H9 (cell line): ENCODE measurements around the gene SPRR5. TPM values are rescaled to one million over a fixed set of nuclear protein-coding genes. Genes with fewer than 3 reads are reported as not detected.

Experiments
- DNase-seq: peaks from one replicate; pipeline ENCODE4 v3.0.0-alpha.2; 2017
- H2AFZ ChIP-seq: one replicate; pipeline ENCODE4 v1.6.1; 2013; ENCODE audit warnings: mild to moderate bottlenecking, low read length, control low read depth, moderate library complexity
- H2AK5ac ChIP-seq: 2 replicates; pipeline ENCODE4 v1.6.1; 2013; ENCODE audit warnings: low read length, control low read depth, mixed read lengths; ENCODE audit not compliant: insufficient read length
- H2BK120ac ChIP-seq: one replicate; pipeline ENCODE4 v1.6.1; 2013; ENCODE audit warnings: low read depth, mild to moderate bottlenecking, low read length, control low read depth, inconsistent platforms; ENCODE audit not compliant: poor library complexity, severe bottlenecking
- H2BK12ac ChIP-seq: 2 replicates; pipeline ENCODE4 v1.6.1; 2013; ENCODE audit warnings: low read length, control low read depth, mixed read lengths, low read depth; ENCODE audit not compliant: insufficient read length
- H2BK15ac ChIP-seq: 2 replicates; pipeline ENCODE4 v1.6.1; 2013; ENCODE audit warnings: low read depth, low read length, control low read depth
- H2BK20ac ChIP-seq: one replicate; pipeline ENCODE4 v1.6.1; 2013; ENCODE audit warnings: low read depth, mild to moderate bottlenecking, low read length, control low read depth, inconsistent platforms; ENCODE audit not compliant: poor library complexity, severe bottlenecking
- H2BK5ac ChIP-seq: 2 replicates; pipeline ENCODE4 v1.6.1; 2013; ENCODE audit warnings: low read length, control low read depth, mixed read lengths; ENCODE audit not compliant: insufficient read length
- H3K14ac ChIP-seq: 2 replicates; pipeline ENCODE4 v1.6.1; 2013; ENCODE audit warnings: low read length, control low read depth; ENCODE audit not compliant: insufficient read depth
- H3K18ac ChIP-seq: 2 replicates; pipeline ENCODE4 v1.6.1; 2013; ENCODE audit warnings: low read depth, mild to moderate bottlenecking, mixed read lengths, low read length, control low read depth; ENCODE audit not compliant: insufficient read length
- H3K23ac ChIP-seq: 2 replicates; pipeline ENCODE4 v1.6.1; 2013; ENCODE audit warnings: low read length, control low read depth, mixed read lengths, low read depth; ENCODE audit not compliant: insufficient read length
- H3K23me2 ChIP-seq: 2 replicates; pipeline ENCODE4 v1.6.1; 2013; ENCODE audit warnings: low read depth, mild to moderate bottlenecking, mixed read lengths, low read length, control low read depth; ENCODE audit not compliant: insufficient read length, poor library complexity, severe bottlenecking
- H3K27ac ChIP-seq: 2 replicates; pipeline ENCODE4 v1.5.1; 2013; ENCODE audit warnings: low read length, control low read depth, mixed read lengths, low read depth; ENCODE audit not compliant: insufficient read length
- H3K27me3 ChIP-seq: 2 replicates; pipeline ENCODE4 v1.6.1; 2013; ENCODE audit warnings: low read length, control low read depth, inconsistent platforms; ENCODE audit not compliant: insufficient read depth
- H3K4ac ChIP-seq: 2 replicates; pipeline ENCODE4 v1.6.1; 2013; ENCODE audit warnings: low read depth, mild to moderate bottlenecking, control low read depth, inconsistent platforms, low read length, moderate library complexity
- H3K4me1 ChIP-seq: 2 replicates; pipeline ENCODE4 v1.6.1; 2013; ENCODE audit warnings: low read length, control low read depth, inconsistent platforms; ENCODE audit not compliant: insufficient read depth
- H3K4me2 ChIP-seq: 2 replicates; pipeline ENCODE4 v1.6.1; 2013; ENCODE audit warnings: low read length, control low read depth, mixed read lengths; ENCODE audit not compliant: insufficient read length, insufficient read depth
- H3K56ac ChIP-seq: 2 replicates; pipeline ENCODE4 v1.6.1; 2013; ENCODE audit warnings: low read depth, mild to moderate bottlenecking, mixed read lengths, low read length, control low read depth; ENCODE audit not compliant: insufficient read length
- H3K79me1 ChIP-seq: 2 replicates; pipeline ENCODE4 v1.6.1; 2013; ENCODE audit warnings: low read depth, mild to moderate bottlenecking, moderate library complexity, low read length, control low read depth, inconsistent platforms; ENCODE audit not compliant: insufficient read depth, poor library complexity, severe bottlenecking
- H3K79me2 ChIP-seq: 2 replicates; pipeline ENCODE4 v1.6.1; 2013; ENCODE audit warnings: low read length, control low read depth, inconsistent platforms; ENCODE audit not compliant: insufficient read depth
- H3K9ac ChIP-seq: 2 replicates; pipeline ENCODE4 v1.6.1; 2013; ENCODE audit warnings: low read length, control low read depth, mixed read lengths; ENCODE audit not compliant: insufficient read length; ENCODE audit errors: extremely low read depth
- H3K9me3 ChIP-seq: one replicate; pipeline ENCODE4 v1.6.1; 2013; ENCODE audit warnings: low read depth, low read length, inconsistent platforms; ENCODE audit not compliant: control insufficient read depth
- H3T11ph ChIP-seq: one replicate; pipeline ENCODE4 v1.6.1; 2013; ENCODE audit warnings: mild to moderate bottlenecking, low read length, control low read depth, inconsistent platforms
- H4K20me1 ChIP-seq: one replicate; pipeline ENCODE4 v1.6.1; 2013; ENCODE audit not compliant: control insufficient read depth, insufficient read length, insufficient read depth
- H4K5ac ChIP-seq: 2 replicates; pipeline ENCODE4 v1.6.1; 2013; ENCODE audit warnings: low read depth, mild to moderate bottlenecking, mixed read lengths, low read length, control low read depth; ENCODE audit not compliant: insufficient read length
- H4K8ac ChIP-seq: replicated peaks from 2 replicates; pipeline ENCODE4 v1.6.1; 2013; ENCODE audit warnings: low read length, control low read depth, mixed read lengths, low read depth; ENCODE audit not compliant: insufficient read length
- H4K91ac ChIP-seq: 2 replicates; pipeline ENCODE4 v1.6.1; 2013; ENCODE audit warnings: low read depth, mild to moderate bottlenecking, moderate library complexity, mixed read lengths, low read length, control low read depth; ENCODE audit not compliant: insufficient read length
- H3K27ac Mint-ChIP-seq, 3 experiments: 2 replicates in 2 of 3; 3 replicates in 1 of 3; pipeline ENCODE4 v1.8.0; 2020 to 2021; ENCODE audit warnings: mixed read lengths in 3 of 3, mild to moderate bottlenecking in 1 of 3, moderate library complexity in 1 of 3
- H3K27me3 Mint-ChIP-seq: 2 replicates; pipeline ENCODE4 v1.8.0; 2021; ENCODE audit warnings: low read depth, mild to moderate bottlenecking, moderate library complexity, mixed read lengths
- H3K36me3 Mint-ChIP-seq, 3 experiments: 2 replicates in 2 of 3; 3 replicates in 1 of 3; pipeline ENCODE4 v1.8.0; 2020 to 2021; ENCODE audit warnings: low read depth in 3 of 3, mixed read lengths in 3 of 3; ENCODE audit not compliant: insufficient read depth in 1 of 3
- H3K4me1 Mint-ChIP-seq, 2 experiments: 2 replicates each; pipeline ENCODE4 v1.8.0; 2020; ENCODE audit warnings: mixed read lengths in 2 of 2
- H3K4me3 Mint-ChIP-seq, 2 experiments: 2 replicates in 1 of 2; 3 replicates in 1 of 2; pipeline ENCODE4 v1.8.0; 2020 to 2021; ENCODE audit warnings: mild to moderate bottlenecking in 2 of 2, mixed read lengths in 2 of 2, moderate library complexity in 1 of 2
- H3K9me3 Mint-ChIP-seq, 2 experiments: 2 replicates in 1 of 2; 3 replicates in 1 of 2; pipeline ENCODE4 v1.8.0; 2020; ENCODE audit warnings: mild to moderate bottlenecking in 2 of 2, mixed read lengths in 2 of 2, moderate library complexity in 1 of 2
- CTCF ChIP-seq: fragments of 200-600 bp; sonication (generic); conservative IDR thresholded peaks from 3 replicates; pipeline ENCODE4 v1.8.0; 2021; ENCODE audit warnings: antibody characterized with exemption, mild to moderate bottlenecking
- WGBS: extraction: QIAGEN DNeasy Blood & Tissue Kit; methylation state at CpG from one replicate; pipeline ENCODE4 v1.1.7; 2013; ENCODE audit warnings: missing lambda C conversion rate, low lambda C conversion rate, mixed read lengths; ENCODE audit not compliant: insufficient read length; ENCODE audit errors: extremely low coverage; 5-methylcytosine and 5-hydroxymethylcytosine counted together
- total RNA-seq: library from RNA; stranded (reverse); gene quantifications from 2 replicates; pipeline ENCODE4 v1.2.1, GENCODE V29; 2021

Gene SPRR5
- total RNA-seq, 1 experiment from 2014 or later, result not detected

- no CpG with 5 or more reads among the region's 1 CpG for WGBS
- H3K23me2 ChIP-seq, result no peaks in the 10 kb centered on the region
- no peaks in the 10 kb centered on the region for H4K20me1 ChIP-seq
- no peak overlapping the region for H3K9ac ChIP-seq
- no peak overlapping the region for H3K56ac ChIP-seq
- no peak overlapping the region for H3K27ac Mint-ChIP-seq
- TF ChIP-seq CTCF, result no peak
- H3K9me3 Mint-ChIP-seq, result peaks cover 3 to 14% of the 10 kb centered on the region in 2 experiments; a peak in 3 of 5 replicates
- H3K79me1 ChIP-seq, result no peaks in the 10 kb centered on the region
- no peak overlapping the region for H3K14ac ChIP-seq
- no peak overlapping the region for H3K27ac ChIP-seq
- H3K4me1 ChIP-seq, result no peaks in the 10 kb centered on the region
- H4K91ac ChIP-seq, result no peak overlapping the region
- no peaks in the 10 kb centered on the region for H3K79me2 ChIP-seq
- H3K36me3 Mint-ChIP-seq, result no peaks in the 10 kb centered on the region; a peak in 1 of 7 replicates
- no peaks in the 10 kb centered on the region for H3K4me1 Mint-ChIP-seq
- no peak overlapping the region for H3K4ac ChIP-seq
- no peaks in the 10 kb centered on the region for H3K9me3 ChIP-seq
- no peak overlapping the region for H2BK120ac ChIP-seq
- no peak overlapping the region for H2BK15ac ChIP-seq
- no peak for DNase-seq
- H3K27me3 ChIP-seq, result no peaks in the 10 kb centered on the region
- no peak overlapping the region for H3K18ac ChIP-seq
- no peak overlapping the region for H3K23ac ChIP-seq
- no peak overlapping the region for H2BK5ac ChIP-seq
- H2BK20ac ChIP-seq, result no peak overlapping the region
- no peak overlapping the region for H3T11ph ChIP-seq
- H3K4me2 ChIP-seq, result no peak overlapping the region
- no peak overlapping the region for H3K4me3 Mint-ChIP-seq
- H2BK12ac ChIP-seq, result no peak overlapping the region
- peaks cover 42% of the 10 kb centered on the region for H3K27me3 Mint-ChIP-seq
- no peak overlapping the region for H2AK5ac ChIP-seq
- H2AFZ ChIP-seq, result no peak overlapping the region
- no peak overlapping the region for H4K5ac ChIP-seq
- H4K8ac ChIP-seq, result no peak overlapping the region
Observed at GRCh38 chr1:152980676-152981075, 33.7 kb downstream of the SPRR5 start.
